Endothelial cell of umbilical vein (primary cell): ENCODE results near the gene RPL13.

Experiments
- POLR2A ChIP-seq: IDR thresholded peaks from 2 replicates; pipeline ENCODE4 v1.6.1; 2012; ENCODE audit warnings: low read depth, mild to moderate bottlenecking, control low read depth, low read length
- TF ChIP-seq, protein P1 (sequence below), 2 donors: IDR thresholded peaks; 1 replicate in 1 of 2; 2 replicates in 1 of 2; pipeline ENCODE4 v1.5.1; 2011; ENCODE audit warnings: low read length in 2 of 2, mild to moderate bottlenecking in 2 of 2, moderate library complexity in 2 of 2, control low read depth in 1 of 2, inconsistent platforms in 1 of 2, low read depth in 1 of 2; ENCODE audit not compliant: insufficient read depth in 1 of 2; ENCODE audit errors: extremely low read depth in 1 of 2

DNA sequence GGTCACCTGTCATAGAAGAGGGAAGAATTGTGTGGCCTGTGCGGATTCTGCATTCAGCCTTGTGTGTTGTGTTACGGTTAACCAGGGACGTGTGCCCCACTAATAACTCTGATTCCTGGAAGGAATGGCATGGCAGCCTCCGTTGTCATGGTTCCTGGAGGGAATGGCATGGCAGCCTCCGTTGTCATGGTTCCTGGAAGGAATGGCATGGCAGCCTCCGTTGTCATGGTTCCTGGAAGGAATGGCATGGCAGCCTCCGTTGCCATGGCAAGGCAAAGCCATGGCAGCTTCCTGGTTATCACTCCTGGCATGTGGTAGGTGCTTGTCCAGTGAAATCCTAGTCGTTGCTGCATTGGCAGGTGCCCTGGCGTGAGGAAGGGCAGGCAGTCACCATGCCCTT, 43.4 kb upstream of the RPL13 start:
- TF ChIP-seq, protein P1, sequence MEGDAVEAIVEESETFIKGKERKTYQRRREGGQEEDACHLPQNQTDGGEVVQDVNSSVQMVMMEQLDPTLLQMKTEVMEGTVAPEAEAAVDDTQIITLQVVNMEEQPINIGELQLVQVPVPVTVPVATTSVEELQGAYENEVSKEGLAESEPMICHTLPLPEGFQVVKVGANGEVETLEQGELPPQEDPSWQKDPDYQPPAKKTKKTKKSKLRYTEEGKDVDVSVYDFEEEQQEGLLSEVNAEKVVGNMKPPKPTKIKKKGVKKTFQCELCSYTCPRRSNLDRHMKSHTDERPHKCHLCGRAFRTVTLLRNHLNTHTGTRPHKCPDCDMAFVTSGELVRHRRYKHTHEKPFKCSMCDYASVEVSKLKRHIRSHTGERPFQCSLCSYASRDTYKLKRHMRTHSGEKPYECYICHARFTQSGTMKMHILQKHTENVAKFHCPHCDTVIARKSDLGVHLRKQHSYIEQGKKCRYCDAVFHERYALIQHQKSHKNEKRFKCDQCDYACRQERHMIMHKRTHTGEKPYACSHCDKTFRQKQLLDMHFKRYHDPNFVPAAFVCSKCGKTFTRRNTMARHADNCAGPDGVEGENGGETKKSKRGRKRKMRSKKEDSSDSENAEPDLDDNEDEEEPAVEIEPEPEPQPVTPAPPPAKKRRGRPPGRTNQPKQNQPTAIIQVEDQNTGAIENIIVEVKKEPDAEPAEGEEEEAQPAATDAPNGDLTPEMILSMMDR (IDR thresholded peaks at IDR 0.05; ENCODE audit: extremely low read depth in 1 of 2, insufficient read depth in 1 of 2, low read depth in 1 of 2, low read length in 2 of 2): no peak
- TF ChIP-seq POLR2A: no peak
